Neuronal stem cell (in vitro differentiated cells): Measurements from ENCODE around the gene HDAC1.
A peak's percentile ranks its signal among the peaks of the same experiment; 100 is the strongest.
"Not testable (repeated sequence)": the region's sequence is repeated elsewhere in the genome, so short reads cannot be mapped to it uniquely, and the experiment has no call there.

ENCODE experiments used
- DNase-seq: peaks from one replicate; pipeline ENCODE4 v3.0.0-alpha.2; 2013; ENCODE audit warnings: low spot score
- H2AFZ ChIP-seq: one replicate; pipeline ENCODE4 v1.6.1; 2013; ENCODE audit warnings: mild to moderate bottlenecking, low read length, inconsistent platforms
- H2AK5ac ChIP-seq: 2 replicates; pipeline ENCODE4 v1.6.1; 2013; ENCODE audit warnings: low read depth, mild to moderate bottlenecking, inconsistent platforms, low read length, moderate library complexity, mixed read lengths
- H2BK120ac ChIP-seq: 2 replicates; pipeline ENCODE4 v1.6.1; 2013; ENCODE audit warnings: low read depth, mild to moderate bottlenecking, inconsistent platforms, low read length, moderate library complexity, mixed read lengths
- H2BK12ac ChIP-seq: one replicate; pipeline ENCODE4 v1.6.1; 2013; ENCODE audit warnings: low read length, inconsistent platforms
- H2BK15ac ChIP-seq: 2 replicates; pipeline ENCODE4 v1.6.1; 2013; ENCODE audit warnings: mild to moderate bottlenecking, low read length, inconsistent platforms, mixed read lengths
- H2BK5ac ChIP-seq: one replicate; pipeline ENCODE4 v1.6.1; 2013; ENCODE audit warnings: inconsistent platforms, mild to moderate bottlenecking, low read length, moderate library complexity
- H3K14ac ChIP-seq: one replicate; pipeline ENCODE4 v1.6.1; 2013; ENCODE audit warnings: low read length, inconsistent platforms
- H3K18ac ChIP-seq: 2 replicates; pipeline ENCODE4 v1.6.1; 2013; ENCODE audit warnings: low read length, inconsistent platforms
- H3K23ac ChIP-seq: 2 replicates; pipeline ENCODE4 v1.6.1; 2013; ENCODE audit warnings: low read depth, mild to moderate bottlenecking, mixed read lengths, low read length, inconsistent platforms; ENCODE audit not compliant: poor library complexity
- H3K27ac ChIP-seq: replicated peaks from 3 replicates; pipeline ENCODE4 v1.5.1; 2013; ENCODE audit warnings: low read length, inconsistent platforms
- H3K27me3 ChIP-seq, 3 experiments: 2 replicates each; pipeline ENCODE4 v1.6.1; 2013; ENCODE audit warnings: low read length in 3 of 3, mild to moderate bottlenecking in 2 of 3, inconsistent platforms in 1 of 3, low read depth in 1 of 3, mixed read lengths in 1 of 3, moderate library complexity in 1 of 3; ENCODE audit not compliant: control insufficient read depth in 3 of 3, insufficient read depth in 3 of 3
- H3K36me3 ChIP-seq, 2 donors: replicated peaks in 1 of 2; 2 replicates each; pipeline ENCODE4 v1.6.1; 2013; ENCODE audit warnings: low read length in 2 of 2; ENCODE audit not compliant: control insufficient read depth in 2 of 2, insufficient read depth in 2 of 2
- H3K4ac ChIP-seq: 2 replicates; pipeline ENCODE4 v1.6.1; 2013; ENCODE audit warnings: inconsistent platforms, mild to moderate bottlenecking, low read length, moderate library complexity
- H3K4me1 ChIP-seq, 2 donors: 1 replicate in 1 of 2; 2 replicates in 1 of 2; pipeline ENCODE4 v1.6.1; 2013; ENCODE audit warnings: low read length in 2 of 2, low read depth in 1 of 2; ENCODE audit not compliant: control insufficient read depth in 2 of 2, insufficient read depth in 1 of 2
- H3K4me2 ChIP-seq: one replicate; pipeline ENCODE4 v1.6.1; 2013; ENCODE audit warnings: mild to moderate bottlenecking, low read length, inconsistent platforms; ENCODE audit not compliant: insufficient read depth, poor library complexity, severe bottlenecking
- H3K4me3 ChIP-seq, 2 donors: 2 replicates each; pipeline ENCODE4 v1.5.1; 2013; ENCODE audit warnings: low read length in 2 of 2, mild to moderate bottlenecking in 2 of 2, inconsistent platforms in 1 of 2, moderate library complexity in 1 of 2
- H3K79me1 ChIP-seq: one replicate; pipeline ENCODE4 v1.6.1; 2013; ENCODE audit warnings: low read depth, mild to moderate bottlenecking, inconsistent platforms, low read length, moderate library complexity
- H3K9ac ChIP-seq: one replicate; pipeline ENCODE4 v1.6.1; 2013; ENCODE audit warnings: mild to moderate bottlenecking, low read depth, low read length, inconsistent platforms; ENCODE audit not compliant: poor library complexity
- H3K9me3 ChIP-seq, 2 donors: replicated peaks in 1 of 2; 2 replicates each; pipeline versions ENCODE3 to v1.6.1; 2013; ENCODE audit warnings: low read length in 2 of 2, mild to moderate bottlenecking in 2 of 2, inconsistent platforms in 1 of 2, low read depth in 1 of 2, mixed read lengths in 1 of 2, moderate library complexity in 1 of 2; ENCODE audit not compliant: control insufficient read depth in 2 of 2, insufficient read depth in 1 of 2
- H4K8ac ChIP-seq: one replicate; pipeline ENCODE4 v1.6.1; 2013; ENCODE audit warnings: low read depth, mild to moderate bottlenecking, inconsistent platforms, low read length, moderate library complexity
- H4K91ac ChIP-seq: one replicate; pipeline ENCODE4 v1.6.1; 2013; ENCODE audit warnings: low read length, low read depth, mild to moderate bottlenecking, inconsistent platforms; ENCODE audit not compliant: poor library complexity
- WGBS, 2 donors: extraction: QIAGEN DNeasy Blood & Tissue Kit; methylation state at CpG; one replicate each; pipeline ENCODE4 v1.1.7; 2013; ENCODE audit warnings: missing lambda C conversion rate in 2 of 2, mixed read lengths in 1 of 2; ENCODE audit not compliant: insufficient read length in 2 of 2, insufficient replicate concordance in 1 of 2; ENCODE audit errors: extremely low coverage in 2 of 2; 5-methylcytosine and 5-hydroxymethylcytosine counted together

HDAC1 gene

GRCh38 chr1:32286763-32287162 is 5.1 kb upstream of the HDAC1 start:
- H3K18ac ChIP-seq, result no peak overlapping the region
- H3K36me3 ChIP-seq, result no peaks in the 10 kb centered on the region
- no peak overlapping the region for H2BK5ac ChIP-seq
- H3K9me3 ChIP-seq, result no peaks in the 10 kb centered on the region
- DNase-seq, result no peak
- no peak overlapping the region for H4K91ac ChIP-seq
- H3K27me3 ChIP-seq, result no peaks in the 10 kb centered on the region
- no peak overlapping the region for H2BK120ac ChIP-seq
- no peak overlapping the region for H4K8ac ChIP-seq
- peak overlapping the region; percentile 36 for H2AFZ ChIP-seq
- H2AK5ac ChIP-seq, result no peak overlapping the region
- H3K9ac ChIP-seq, result no peak overlapping the region
- no peak overlapping the region for H2BK15ac ChIP-seq
- no peak overlapping the region for H3K4me3 ChIP-seq
- no peak overlapping the region for H3K23ac ChIP-seq
- H3K4me1 ChIP-seq, result no peaks in the 10 kb centered on the region
- WGBS, 2 donors, result no CpG with 5 or more reads among the region's 4 CpGs
- H3K27ac ChIP-seq, result no peak overlapping the region
- no peaks in the 10 kb centered on the region for H3K79me1 ChIP-seq
- no peak overlapping the region for H3K14ac ChIP-seq
- H3K4me2 ChIP-seq, result no peak overlapping the region
- no peak overlapping the region for H2BK12ac ChIP-seq
- no peak overlapping the region for H3K4ac ChIP-seq

DNA sequence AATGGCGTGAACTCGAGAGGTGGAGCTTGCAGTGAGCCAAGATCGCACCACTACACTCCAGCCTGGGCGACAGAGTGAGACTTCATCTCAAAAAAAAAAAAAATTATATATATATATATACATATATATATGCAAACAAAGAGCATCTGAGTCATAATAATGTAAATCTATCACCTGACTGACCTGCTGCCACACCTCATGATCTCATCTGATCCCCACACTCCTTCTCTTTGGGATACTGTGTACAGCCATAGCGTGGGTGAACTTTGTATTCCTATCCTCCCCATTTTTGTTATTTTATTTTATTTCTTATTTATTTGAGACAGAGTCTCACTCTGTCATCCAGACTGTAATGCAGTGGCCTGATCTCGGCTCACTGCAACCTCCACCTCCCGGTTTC is 2.6 kb upstream of the HDAC1 start:
- Histone ChIP-seq H2AFZ (no peak overlapping the region), H2AK5ac (no peak overlapping the region), H2BK120ac (no peak overlapping the region), H4K8ac (no peak overlapping the region), H2BK12ac (no peak overlapping the region), H3K27ac (no peak overlapping the region), H2BK5ac (no peak overlapping the region), H3K36me3 (peaks cover 0 to 4% of the 10 kb centered on the region in 2 donors), H3K14ac (no peak overlapping the region), H3K18ac (no peak overlapping the region), H2BK15ac (no peak overlapping the region), H3K23ac (no peak overlapping the region), H3K9me3 (no peaks in the 10 kb centered on the region), H3K4ac (no peak overlapping the region), H3K4me2 (no peak overlapping the region), H3K4me3 (no peak overlapping the region), H4K91ac (no peak overlapping the region), H3K79me1 (peaks cover 5% of the 10 kb centered on the region), H3K4me1 (peaks cover 0 to 2% of the 10 kb centered on the region in 2 donors), H3K27me3 (no peaks in the 10 kb centered on the region), H3K9ac (no peak overlapping the region)
- no peak for DNase-seq
- WGBS, 2 donors, result no CpG with 5 or more reads among the region's 7 CpGs

- Histone ChIP-seq H2BK5ac (no peak overlapping the region), H2BK15ac (no peak overlapping the region), H3K36me3 (peaks cover 2 to 19% of the 10 kb centered on the region in 2 donors), H3K79me1 (peaks cover 7% of the 10 kb centered on the region), H3K4me1 (peaks cover 0 to 2% of the 10 kb centered on the region in 2 donors), H3K18ac (no peak overlapping the region), H3K27ac (no peak overlapping the region), H3K14ac (no peak overlapping the region), H3K4ac (no peak overlapping the region), H2BK120ac (no peak overlapping the region), H3K23ac (no peak overlapping the region), H2AFZ (peak overlapping the region; percentile 95), H4K91ac (no peak overlapping the region), H3K4me2 (no peak overlapping the region), H4K8ac (no peak overlapping the region), H2AK5ac (no peak overlapping the region), H3K9me3 (no peaks in the 10 kb centered on the region), H3K9ac (no peak overlapping the region), H2BK12ac (no peak overlapping the region), H3K4me3 (peak overlapping the region in 1 of 2 donors; percentile 90), H3K27me3 (no peaks in the 10 kb centered on the region)
- WGBS, 2 donors, result no CpG with 5 or more reads among the region's 10 CpGs
- no peak for DNase-seq
Measured at GRCh38 chr1:32291145-32291707, 657 bp upstream of the HDAC1 start.

GRCh38 chr1:32298211-32298610 is 6.3 kb downstream of the HDAC1 start:
- H2BK12ac ChIP-seq, H3K4me2 ChIP-seq, H3K27ac ChIP-seq, H4K91ac ChIP-seq, H2AK5ac ChIP-seq, H3K79me1 ChIP-seq, H3K9me3 ChIP-seq, H2AFZ ChIP-seq, H3K4me1 ChIP-seq, DNase-seq, H3K18ac ChIP-seq, H3K9ac ChIP-seq, H2BK15ac ChIP-seq, H2BK5ac ChIP-seq, H4K8ac ChIP-seq, H3K27me3 ChIP-seq, H2BK120ac ChIP-seq, H3K14ac ChIP-seq, H3K23ac ChIP-seq, H3K4ac ChIP-seq, H3K4me3 ChIP-seq: not testable (repeated sequence)
- peaks cover 9 to 61% of the 10 kb centered on the region in 2 donors for H3K36me3 ChIP-seq
- no CpG with 5 or more reads among the region's 16 CpGs for WGBS, 2 donors
